Subcutaneous abdominal adipose tissue (tissue), 5 donors: ENCODE results near the gene HS1BP3.
A peak's percentile ranks its signal among the peaks of the same experiment; 100 is the strongest.

Experiments used
- H3K27ac ChIP-seq: one replicate; pipeline ENCODE4 v1.7.0; 2013; ENCODE audit warnings: low read depth, mild to moderate bottlenecking, inconsistent platforms, low read length, moderate library complexity
- H3K27me3 ChIP-seq, 5 donors: one replicate each; pipeline ENCODE4 v1.7.0; 2013; ENCODE audit warnings: low read length in 5 of 5, inconsistent platforms in 1 of 5; ENCODE audit not compliant: control insufficient read depth in 5 of 5, insufficient read depth in 4 of 5
- H3K36me3 ChIP-seq, 5 donors: one replicate each; pipeline ENCODE4 v1.7.0; 2013; ENCODE audit warnings: low read length in 5 of 5; ENCODE audit not compliant: control insufficient read depth in 5 of 5, insufficient read depth in 5 of 5
- H3K4me1 ChIP-seq, 5 donors: one replicate each; pipeline ENCODE4 v1.7.0; 2013; ENCODE audit warnings: low read length in 5 of 5, mild to moderate bottlenecking in 3 of 5, moderate library complexity in 1 of 5; ENCODE audit not compliant: control insufficient read depth in 5 of 5, insufficient read depth in 5 of 5
- H3K4me3 ChIP-seq, 5 donors: one replicate each; pipeline ENCODE4 v1.7.0; 2013; ENCODE audit warnings: low read length in 5 of 5, low read depth in 1 of 5
- H3K9ac ChIP-seq, 5 donors: one replicate each; pipeline ENCODE4 v1.7.0; 2013; ENCODE audit warnings: low read length in 5 of 5, mild to moderate bottlenecking in 4 of 5, moderate library complexity in 3 of 5
- H3K9me3 ChIP-seq, 5 donors: one replicate each; pipeline ENCODE4 v1.7.0; 2013; ENCODE audit warnings: low read length in 5 of 5; ENCODE audit not compliant: control insufficient read depth in 5 of 5
- donor health status: healthy.
- donor health status: healthy.
- donor health status: healthy.
- donor health status: healthy.
- donor health status: healthy.

Gene HS1BP3

DNA sequence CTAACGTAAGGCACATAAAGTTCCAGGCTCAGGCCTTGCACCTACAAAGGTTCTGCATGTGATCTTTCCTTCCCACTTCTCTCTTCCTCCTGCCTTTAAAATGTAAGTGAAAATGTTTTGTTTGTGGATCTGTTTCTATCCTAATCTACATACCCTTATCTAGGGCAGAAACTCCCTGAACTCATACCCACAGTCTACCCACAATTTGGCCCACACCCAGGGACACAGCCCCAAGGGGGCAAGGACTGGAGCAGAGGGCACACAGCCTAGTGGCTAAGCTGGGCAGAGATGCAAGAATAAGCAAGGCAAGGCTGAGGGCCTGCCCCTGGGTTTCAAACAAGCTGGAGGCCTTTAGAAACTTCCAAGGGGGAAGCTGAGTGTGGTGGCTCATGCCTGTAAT, 71.0 kb downstream of the HS1BP3 start:
- peak overlapping the region in 1 of 5 donors; percentile 8 for H3K4me3 ChIP-seq
- H3K27me3 ChIP-seq: no peaks in the 10 kb centered on the region
- peak overlapping the region in 4 of 5 donors; percentile 49 to 73 (median 68) for H3K9ac ChIP-seq
- peaks cover 0 to 8% (median 6%) of the 10 kb centered on the region in 5 donors for H3K9me3 ChIP-seq
- peaks cover 17 to 81% (median 70%) of the 10 kb centered on the region in 5 donors for H3K4me1 ChIP-seq
- H3K36me3 ChIP-seq: no peaks in the 10 kb centered on the region
- H3K27ac ChIP-seq: peak overlapping the region; percentile 96

DNA sequence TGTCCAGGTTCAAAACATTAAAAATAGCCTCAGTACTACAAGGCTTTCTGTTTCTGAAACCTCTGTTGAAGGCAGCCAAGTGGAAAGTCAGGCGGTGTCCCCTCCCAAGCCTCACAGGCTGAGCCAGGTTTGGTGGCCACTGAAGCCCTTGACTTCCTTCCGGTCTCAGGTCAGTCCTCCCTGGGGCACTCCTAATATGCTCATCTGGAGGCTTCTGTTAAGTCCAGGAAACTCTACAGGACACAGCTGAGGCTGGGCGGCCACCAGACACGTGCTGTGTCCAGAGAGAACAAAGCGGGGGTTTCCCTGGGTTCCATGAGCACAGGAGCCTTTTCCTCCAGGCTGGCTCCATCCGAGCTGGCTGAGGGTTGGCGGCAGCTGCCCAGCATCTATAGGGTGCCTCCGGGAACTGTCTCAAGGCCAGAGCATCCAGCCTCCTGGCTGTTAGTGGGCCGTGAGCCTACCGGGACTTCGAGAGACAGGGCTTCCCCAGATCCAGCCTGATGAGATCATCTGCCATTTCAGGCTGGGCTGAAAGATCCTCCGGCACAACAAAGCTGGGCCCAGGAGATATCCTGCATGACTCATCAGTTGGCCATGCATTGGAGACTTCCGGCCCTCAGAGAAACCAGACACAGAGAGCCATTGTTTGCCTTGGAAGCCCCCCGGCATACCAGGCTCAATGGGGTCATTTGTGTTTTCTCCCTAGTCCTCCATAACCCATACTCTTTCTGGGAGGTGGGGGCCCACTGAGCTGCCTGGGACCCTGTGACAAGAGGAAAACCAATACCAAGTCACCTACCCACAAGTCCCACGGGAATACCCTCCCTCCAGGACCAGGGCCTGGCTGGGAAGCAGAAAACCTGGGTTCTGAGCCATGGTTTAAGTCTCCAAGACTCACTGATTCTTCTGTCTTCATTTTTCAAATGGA, 71.7 kb downstream of the HS1BP3 start:
- peaks cover 0 to 8% (median 6%) of the 10 kb centered on the region in 5 donors for H3K9me3 ChIP-seq
- peaks cover 12 to 81% (median 69%) of the 10 kb centered on the region in 5 donors for H3K4me1 ChIP-seq
- no peaks in the 10 kb centered on the region for H3K27me3 ChIP-seq
- peak overlapping the region; percentile 96 for H3K27ac ChIP-seq
- H3K36me3 ChIP-seq: no peaks in the 10 kb centered on the region
- H3K9ac ChIP-seq: peak overlapping the region in 4 of 5 donors; percentile 49 to 73 (median 68)
- peak overlapping the region in 1 of 5 donors; percentile 8 for H3K4me3 ChIP-seq

DNA sequence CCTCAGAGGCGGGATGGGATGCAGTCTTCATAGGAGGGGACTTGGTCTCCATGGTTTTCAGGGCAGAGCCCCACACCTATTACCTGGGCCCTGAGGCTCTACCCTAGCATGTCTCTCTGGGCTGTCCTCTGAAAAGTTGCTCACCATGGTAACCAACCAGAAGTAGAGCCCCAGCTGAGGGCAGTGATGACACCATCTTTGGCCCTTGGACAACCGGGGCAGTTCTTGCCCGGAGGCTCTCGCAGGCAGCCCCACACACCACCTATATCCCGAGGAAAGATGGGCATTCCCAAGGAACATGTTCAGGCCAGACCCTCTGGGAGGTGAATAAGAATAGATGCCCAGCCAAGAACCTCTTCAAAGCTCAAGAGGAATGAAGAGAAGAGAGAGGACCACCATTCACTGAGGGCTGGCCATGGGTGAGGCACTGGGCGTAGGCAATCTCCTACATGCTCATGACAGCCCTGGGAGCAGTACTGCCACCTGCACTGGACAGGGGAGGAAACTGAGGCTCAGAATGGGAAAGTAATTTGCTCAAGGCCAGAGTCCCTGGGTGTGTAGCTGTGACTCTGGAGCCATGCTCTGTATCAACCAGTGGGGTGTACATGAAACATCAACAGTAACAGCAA, 72.5 kb downstream of the HS1BP3 start:
- H3K36me3 ChIP-seq: no peaks in the 10 kb centered on the region
- H3K4me3 ChIP-seq: no peak overlapping the region
- peaks cover 13 to 81% (median 70%) of the 10 kb centered on the region in 5 donors for H3K4me1 ChIP-seq
- no peaks in the 10 kb centered on the region for H3K27me3 ChIP-seq
- H3K9ac ChIP-seq: peak overlapping the region in 3 of 5 donors; percentile 7 to 26 (median 7)
- H3K27ac ChIP-seq: peak overlapping the region; percentile 96
- peaks cover 0 to 8% (median 6%) of the 10 kb centered on the region in 5 donors for H3K9me3 ChIP-seq

DNA sequence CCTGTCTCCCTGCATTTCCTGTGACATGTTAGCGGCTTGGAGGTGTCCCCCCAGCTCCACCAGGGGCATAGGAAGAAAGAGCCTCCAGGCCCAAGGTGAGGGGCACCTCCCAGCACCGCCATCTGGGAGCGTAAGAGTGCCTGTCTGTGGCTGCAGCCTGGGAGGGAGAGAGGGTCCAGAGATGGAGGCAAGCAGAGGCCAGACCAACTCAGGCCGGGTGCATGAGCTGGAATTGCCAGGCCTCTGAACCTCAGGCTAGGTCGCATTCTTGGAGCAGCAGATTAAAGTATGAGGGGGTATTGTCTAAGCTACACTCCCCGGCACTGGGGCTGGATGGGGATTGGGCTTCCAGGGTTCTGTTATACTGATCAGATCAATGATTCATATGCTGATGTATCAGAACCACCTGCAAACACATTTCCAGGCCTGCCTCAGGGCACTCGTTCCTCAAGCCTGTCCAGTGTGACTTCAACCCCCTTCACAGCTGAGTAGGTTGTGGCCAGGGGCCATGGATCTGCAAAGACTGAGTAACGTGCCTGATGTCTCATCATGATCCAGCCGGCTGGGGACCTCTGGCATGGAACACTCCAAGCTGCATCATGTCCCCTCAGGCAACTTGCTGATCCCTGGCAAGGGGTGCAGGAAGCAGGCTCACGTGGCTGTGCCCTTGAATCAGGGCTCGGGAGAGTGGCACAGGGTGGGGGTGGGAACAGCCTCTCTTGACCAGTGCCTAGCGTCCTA, 73.2 kb downstream of the HS1BP3 start:
- Histone ChIP-seq H3K36me3 (no peaks in the 10 kb centered on the region), H3K4me3 (no peak overlapping the region), H3K9me3 (peaks cover 0 to 8% (median 6%) of the 10 kb centered on the region in 5 donors), H3K27ac (peak overlapping the region; percentile 96), H3K27me3 (no peaks in the 10 kb centered on the region), H3K9ac (peak overlapping the region in 1 of 5 donors; percentile 2), H3K4me1 (peaks cover 13 to 81% (median 72%) of the 10 kb centered on the region in 5 donors)

DNA sequence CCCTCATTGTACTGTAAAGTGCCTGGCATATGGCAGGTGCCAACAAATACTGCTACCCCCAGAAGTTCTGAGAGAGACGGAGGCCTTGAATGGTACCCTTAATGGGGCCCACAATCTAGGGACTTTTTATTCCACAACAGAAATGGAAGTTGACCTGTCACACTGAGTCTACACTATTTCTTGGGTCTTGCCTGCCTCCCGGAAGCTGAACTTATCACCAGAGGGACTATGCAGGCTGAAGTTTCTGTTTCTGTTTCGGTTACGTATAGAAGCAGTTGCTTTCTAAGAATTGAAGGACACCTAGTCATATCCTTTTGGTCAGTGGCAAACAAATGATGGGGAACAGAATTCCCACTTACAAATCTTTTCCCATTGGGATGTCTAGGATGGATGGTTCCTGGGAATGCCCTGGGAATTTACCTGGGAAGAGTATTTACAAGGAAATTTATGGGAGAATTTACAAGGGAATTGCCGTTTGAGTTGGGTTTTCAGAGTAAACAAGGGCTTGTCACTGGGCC, 74.2 kb downstream of the HS1BP3 start:
- H3K9ac ChIP-seq: no peak overlapping the region
- no peak overlapping the region for H3K27ac ChIP-seq
- H3K4me1 ChIP-seq: peaks cover 15 to 87% (median 79%) of the 10 kb centered on the region in 5 donors
- no peaks in the 10 kb centered on the region for H3K36me3 ChIP-seq
- H3K27me3 ChIP-seq: no peaks in the 10 kb centered on the region
- peak overlapping the region in 2 of 5 donors; percentile 0 to 17 for H3K4me3 ChIP-seq
- H3K9me3 ChIP-seq: peaks cover 0 to 3% (median 3%) of the 10 kb centered on the region in 5 donors

DNA sequence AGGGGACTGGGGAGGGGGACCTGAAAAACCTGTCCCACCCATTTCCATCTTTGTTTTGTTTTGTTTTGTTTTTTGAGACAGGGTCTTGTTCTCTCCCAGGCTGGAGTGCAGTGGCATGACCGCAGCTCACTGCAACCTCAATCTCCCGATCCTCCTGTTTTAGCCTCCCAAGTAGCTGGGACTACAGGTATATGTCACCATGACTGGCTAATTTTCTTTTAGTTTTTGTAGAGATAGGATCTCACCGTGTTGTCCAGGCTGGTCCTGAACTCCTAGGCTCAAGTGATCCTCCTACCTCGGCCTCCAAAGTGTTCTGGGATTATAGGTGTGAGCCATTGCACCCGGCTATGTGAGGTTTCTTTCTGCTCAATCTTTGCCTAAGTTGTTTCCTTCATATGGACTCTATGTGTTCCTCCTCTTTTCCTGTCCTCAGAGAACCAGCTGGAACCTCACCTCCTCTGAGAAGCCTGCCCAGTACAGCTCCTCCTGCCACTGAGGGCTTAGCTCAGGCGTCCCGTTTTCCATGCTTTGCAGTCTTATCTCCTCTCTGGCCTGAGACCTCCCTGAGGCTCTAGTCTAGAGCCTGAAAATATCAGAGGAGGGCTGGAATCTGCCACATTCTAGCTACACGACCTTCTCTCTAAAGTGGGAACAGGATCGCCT, 74.8 kb downstream of the HS1BP3 start:
- peak overlapping the region in 2 of 5 donors; percentile 0 to 17 for H3K4me3 ChIP-seq
- no peaks in the 10 kb centered on the region for H3K27me3 ChIP-seq
- no peak overlapping the region for H3K9ac ChIP-seq
- H3K9me3 ChIP-seq: no peaks in the 10 kb centered on the region
- H3K27ac ChIP-seq: no peak overlapping the region
- no peaks in the 10 kb centered on the region for H3K36me3 ChIP-seq
- H3K4me1 ChIP-seq: peaks cover 15 to 92% (median 85%) of the 10 kb centered on the region in 5 donors

DNA sequence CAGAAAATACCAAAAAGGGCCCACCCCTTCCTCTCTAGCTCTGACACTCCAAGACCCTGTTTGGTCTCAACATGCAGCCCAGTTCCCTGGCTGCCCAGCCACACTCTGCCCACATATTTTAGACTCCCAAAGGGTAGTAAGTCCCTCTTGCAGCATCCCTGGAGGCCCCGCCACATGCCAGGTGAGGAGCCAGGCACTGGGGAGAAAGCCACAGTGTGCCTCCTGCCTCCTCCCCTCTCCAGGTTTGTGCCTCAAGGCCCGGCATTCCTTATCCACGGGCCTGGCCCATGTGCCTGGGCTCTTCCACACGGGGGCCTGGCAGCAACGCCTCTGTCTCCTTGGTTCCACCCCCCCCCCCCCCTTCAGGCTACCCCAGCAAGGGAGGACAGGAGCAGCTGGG, 75.5 kb downstream of the HS1BP3 start:
- Histone ChIP-seq H3K4me3 (no peak overlapping the region), H3K9me3 (no peaks in the 10 kb centered on the region), H3K36me3 (no peaks in the 10 kb centered on the region), H3K4me1 (peaks cover 15 to 95% (median 88%) of the 10 kb centered on the region in 5 donors), H3K27me3 (no peaks in the 10 kb centered on the region), H3K27ac (peak overlapping the region; percentile 91), H3K9ac (peak overlapping the region in 1 of 5 donors; percentile 23)

DNA sequence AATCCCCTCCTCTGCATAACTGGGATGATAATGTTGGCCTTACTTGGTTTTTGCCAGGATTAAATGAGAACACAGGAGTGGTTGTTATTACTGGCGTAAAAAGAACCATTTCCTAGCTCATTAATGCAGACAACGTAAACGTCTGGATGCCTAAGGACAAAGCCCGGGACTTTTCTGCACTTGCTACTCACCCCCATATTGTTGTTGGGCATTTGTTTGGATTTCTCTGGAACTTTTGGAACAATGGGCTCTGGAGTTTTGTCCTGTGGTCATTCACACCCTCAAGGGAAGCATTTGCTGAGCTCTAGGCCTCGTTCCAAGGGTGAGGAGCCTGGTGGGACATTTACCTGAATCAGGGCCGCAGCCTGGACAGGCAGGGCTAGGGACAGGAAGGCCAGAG, 76.0 kb downstream of the HS1BP3 start:
- no peaks in the 10 kb centered on the region for H3K27me3 ChIP-seq
- no peaks in the 10 kb centered on the region for H3K9me3 ChIP-seq
- H3K9ac ChIP-seq: peak overlapping the region in 1 of 5 donors; percentile 39
- peak overlapping the region; percentile 91 for H3K27ac ChIP-seq
- H3K36me3 ChIP-seq: no peaks in the 10 kb centered on the region
- no peak overlapping the region for H3K4me3 ChIP-seq
- peaks cover 15 to 98% (median 86%) of the 10 kb centered on the region in 5 donors for H3K4me1 ChIP-seq

DNA sequence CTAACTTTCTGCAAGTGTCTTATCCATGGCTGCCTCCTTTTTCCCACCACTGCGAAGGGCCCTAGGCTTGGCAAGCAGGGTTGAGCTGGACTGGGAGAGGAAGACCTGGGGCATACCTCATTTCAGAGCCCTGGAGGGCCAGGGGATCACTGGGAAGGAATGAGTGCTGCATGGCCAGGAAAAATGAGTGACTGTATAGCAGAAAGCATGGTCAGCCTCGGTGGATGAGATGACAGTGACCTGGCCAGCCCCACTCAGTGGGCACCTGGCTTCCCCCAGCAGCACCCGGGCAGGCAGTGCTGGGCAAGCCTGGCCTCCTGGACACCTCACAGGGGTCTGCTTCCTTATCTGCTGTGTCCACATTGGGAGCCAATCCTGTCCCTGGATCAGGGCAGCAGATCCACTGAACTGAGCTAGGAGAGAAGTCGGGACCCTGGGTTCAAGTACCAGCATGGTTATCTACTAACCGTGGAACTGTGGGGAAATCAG, 76.4 kb downstream of the HS1BP3 start:
- no peaks in the 10 kb centered on the region for H3K9me3 ChIP-seq
- no peaks in the 10 kb centered on the region for H3K27me3 ChIP-seq
- H3K9ac ChIP-seq: peak overlapping the region in 1 of 5 donors; percentile 39
- peaks cover 15 to 98% (median 85%) of the 10 kb centered on the region in 5 donors for H3K4me1 ChIP-seq
- H3K36me3 ChIP-seq: no peaks in the 10 kb centered on the region
- H3K4me3 ChIP-seq: no peak overlapping the region
- H3K27ac ChIP-seq: peak overlapping the region; percentile 91
